Measurements from ENCODE around the gene TKT. TPM values are rescaled to one million over a fixed set of nuclear protein-coding genes. Genes with fewer than 3 reads are reported as not detected.

The TKT gene
- total RNA-seq, 2 experiments from 2014 or later, result 397 to 417 TPM

DNA sequence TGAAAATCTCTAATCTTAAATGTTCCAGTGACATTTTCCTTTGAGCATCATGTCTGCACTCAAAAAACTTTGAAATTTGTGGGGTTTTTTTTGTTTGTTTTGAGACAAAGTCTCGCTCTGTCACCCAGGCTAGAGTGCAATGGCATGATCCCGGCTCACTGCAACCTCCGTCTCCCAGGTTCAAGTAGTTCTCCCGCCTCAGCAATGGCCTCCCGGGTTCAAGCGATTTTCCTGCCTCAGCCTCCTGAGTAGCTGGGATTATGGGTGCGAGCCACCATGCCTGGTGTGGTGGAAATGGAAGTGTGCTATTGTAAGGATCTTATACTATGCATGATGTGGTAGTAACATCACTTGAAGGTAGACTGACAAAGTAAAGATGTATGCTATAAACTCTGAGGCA is 42.5 kb downstream of the TKT start:
- ATAC-seq, result no peak
- ChIA-PET POLR2A (no interaction called here), CTCF (no interaction called here)

DNA sequence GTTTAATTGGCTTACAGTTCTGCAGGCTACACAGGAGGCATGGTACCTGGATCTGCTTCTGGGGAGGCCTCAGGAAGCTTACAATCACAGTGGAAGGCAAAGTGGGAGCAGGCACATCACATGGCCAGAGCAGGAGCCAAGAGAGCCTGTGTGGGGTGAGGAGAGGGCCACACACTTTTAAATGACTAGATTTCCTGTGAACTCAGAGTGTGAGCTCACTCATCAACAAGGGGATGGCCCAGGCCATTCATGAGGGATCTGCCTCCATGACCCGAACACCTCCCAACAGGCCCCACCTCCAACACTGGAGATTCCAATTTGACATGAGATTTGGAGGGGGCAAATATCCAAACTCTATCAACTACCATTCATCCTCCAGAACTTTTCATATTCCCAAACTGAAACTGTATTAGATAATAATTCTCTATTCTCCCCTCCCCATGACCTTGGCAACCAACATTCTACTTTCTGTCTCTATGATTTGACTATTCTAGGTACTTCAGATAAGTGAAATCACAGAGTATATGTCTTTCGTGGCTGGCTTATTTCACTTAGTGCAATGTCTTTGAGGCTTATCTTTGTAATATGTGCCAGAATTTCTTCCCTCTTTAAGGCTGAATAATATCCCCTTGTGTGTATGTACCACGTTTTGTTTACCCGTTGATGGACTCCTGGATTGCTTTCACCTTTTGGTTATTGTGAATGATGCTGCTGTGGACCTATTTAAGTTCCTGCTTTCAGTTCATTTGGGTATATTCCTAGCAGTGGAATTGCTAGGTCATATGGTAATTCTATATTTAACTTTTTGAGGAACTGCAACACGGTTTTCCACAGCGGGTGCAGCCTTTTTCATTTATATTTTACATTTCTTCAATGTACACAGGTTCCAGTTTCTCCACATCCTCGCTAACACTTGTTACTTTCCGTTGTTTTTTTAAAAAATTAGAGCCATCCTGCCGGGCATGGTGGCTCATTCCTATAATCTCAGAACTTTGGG is 43.8 kb downstream of the TKT start:
- H3K4me3 Mint-ChIP-seq, result no peak overlapping the region
- H3K9me3 Mint-ChIP-seq, result peaks cover 11% of the 10 kb centered on the region
- H3K4me1 Mint-ChIP-seq (ENCODE audit: low read depth), result peaks cover 3% of the 10 kb centered on the region
- TF ChIP-seq, protein P1, sequence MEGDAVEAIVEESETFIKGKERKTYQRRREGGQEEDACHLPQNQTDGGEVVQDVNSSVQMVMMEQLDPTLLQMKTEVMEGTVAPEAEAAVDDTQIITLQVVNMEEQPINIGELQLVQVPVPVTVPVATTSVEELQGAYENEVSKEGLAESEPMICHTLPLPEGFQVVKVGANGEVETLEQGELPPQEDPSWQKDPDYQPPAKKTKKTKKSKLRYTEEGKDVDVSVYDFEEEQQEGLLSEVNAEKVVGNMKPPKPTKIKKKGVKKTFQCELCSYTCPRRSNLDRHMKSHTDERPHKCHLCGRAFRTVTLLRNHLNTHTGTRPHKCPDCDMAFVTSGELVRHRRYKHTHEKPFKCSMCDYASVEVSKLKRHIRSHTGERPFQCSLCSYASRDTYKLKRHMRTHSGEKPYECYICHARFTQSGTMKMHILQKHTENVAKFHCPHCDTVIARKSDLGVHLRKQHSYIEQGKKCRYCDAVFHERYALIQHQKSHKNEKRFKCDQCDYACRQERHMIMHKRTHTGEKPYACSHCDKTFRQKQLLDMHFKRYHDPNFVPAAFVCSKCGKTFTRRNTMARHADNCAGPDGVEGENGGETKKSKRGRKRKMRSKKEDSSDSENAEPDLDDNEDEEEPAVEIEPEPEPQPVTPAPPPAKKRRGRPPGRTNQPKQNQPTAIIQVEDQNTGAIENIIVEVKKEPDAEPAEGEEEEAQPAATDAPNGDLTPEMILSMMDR (IDR thresholded peaks at IDR 0.05), result no peak
- ATAC-seq (peak; percentile 64), DNase-seq (no peak)
- POLR2A ChIA-PET, result interaction anchor here (0.9 kb wide), 1 partner anchor 22 kb away, joined by 3 read pairs; no protein-coding TSS in a partner anchor
- intact Hi-C loops (cut with micrococcal nuclease), result no loop called here
- CTCF ChIA-PET, result interaction anchor here (1.5 kb wide), 1 partner anchor 98 kb away, joined by 4 read pairs; no protein-coding TSS in a partner anchor
- H3K27me3 Mint-ChIP-seq, result no peaks in the 10 kb centered on the region
- H3K36me3 Mint-ChIP-seq (ENCODE audit: low read depth), result no peaks in the 10 kb centered on the region
- H3K27ac Mint-ChIP-seq, result no peak overlapping the region

More for the DNA sequence above, 42.5 kb downstream of the TKT start:
- Mint-ChIP-seq H3K4me3 (no peak overlapping the region), H3K9me3 (peaks cover 3% of the 10 kb centered on the region), H3K27ac (no peak overlapping the region), H3K4me1 (ENCODE audit: low read depth) (peaks cover 3% of the 10 kb centered on the region), H3K27me3 (no peaks in the 10 kb centered on the region), H3K36me3 (ENCODE audit: low read depth) (no peaks in the 10 kb centered on the region)
- DNase-seq, result no peak
- TF ChIP-seq, protein P1 (IDR thresholded peaks at IDR 0.05), result no peak
- intact Hi-C loops (cut with micrococcal nuclease), result no loop called here

DNA sequence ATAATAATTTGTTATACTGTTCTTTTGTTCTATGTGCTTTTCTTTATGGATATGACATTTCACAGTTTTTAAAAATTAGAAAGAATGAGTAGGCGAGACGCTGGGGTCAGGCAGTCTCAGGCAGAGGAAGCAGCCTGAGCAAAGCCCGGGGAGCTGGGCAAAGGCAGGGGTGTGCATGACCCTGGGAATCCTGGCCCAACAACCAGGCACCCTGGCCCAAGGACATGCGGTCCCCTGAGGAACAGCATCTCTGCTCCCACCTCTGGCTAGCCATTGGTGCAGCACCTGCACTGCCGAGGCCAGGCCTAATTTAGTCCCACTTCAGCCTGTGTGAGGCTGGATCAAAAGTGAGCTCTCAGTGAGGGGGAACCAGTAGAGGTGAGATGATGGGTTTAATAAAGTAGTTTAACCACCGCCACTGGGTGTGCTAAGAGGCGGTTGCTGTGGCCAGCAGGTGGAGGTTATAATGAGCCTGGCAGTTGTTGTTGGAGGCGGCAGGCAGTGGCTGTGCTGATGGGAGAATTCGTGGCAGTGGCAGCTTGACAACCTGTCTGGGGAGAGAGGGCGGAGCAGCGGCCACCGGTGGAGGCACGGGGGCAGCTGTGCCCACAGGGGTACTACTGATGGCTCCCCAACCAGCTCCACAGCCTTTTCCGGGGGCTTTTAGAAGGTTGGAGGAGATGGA is 53.3 kb downstream of the TKT start:
- CTCF ChIA-PET, result interaction anchor here (9.7 kb wide), 1 partner anchor 70 kb away, joined by 178 read pairs; the partner anchor contains the start of gene RFT1
- Mint-ChIP-seq H3K9me3 (peaks cover 4% of the 10 kb centered on the region), H3K27ac (no peak overlapping the region), H3K4me3 (no peak overlapping the region), H3K4me1 (ENCODE audit: low read depth) (peaks cover 2% of the 10 kb centered on the region), H3K27me3 (peaks cover 1% of the 10 kb centered on the region), H3K36me3 (ENCODE audit: low read depth) (no peaks in the 10 kb centered on the region)
- intact Hi-C loops (cut with micrococcal nuclease), result no loop called here
- ATAC-seq, result no peak
- POLR2A ChIA-PET, result interaction anchor here (0.6 kb wide), 1 partner anchor 44 kb away, joined by 3 read pairs; no protein-coding TSS in a partner anchor
- TF ChIP-seq, protein P1 (IDR thresholded peaks at IDR 0.05), result no peak
- no peak for DNase-seq

DNA sequence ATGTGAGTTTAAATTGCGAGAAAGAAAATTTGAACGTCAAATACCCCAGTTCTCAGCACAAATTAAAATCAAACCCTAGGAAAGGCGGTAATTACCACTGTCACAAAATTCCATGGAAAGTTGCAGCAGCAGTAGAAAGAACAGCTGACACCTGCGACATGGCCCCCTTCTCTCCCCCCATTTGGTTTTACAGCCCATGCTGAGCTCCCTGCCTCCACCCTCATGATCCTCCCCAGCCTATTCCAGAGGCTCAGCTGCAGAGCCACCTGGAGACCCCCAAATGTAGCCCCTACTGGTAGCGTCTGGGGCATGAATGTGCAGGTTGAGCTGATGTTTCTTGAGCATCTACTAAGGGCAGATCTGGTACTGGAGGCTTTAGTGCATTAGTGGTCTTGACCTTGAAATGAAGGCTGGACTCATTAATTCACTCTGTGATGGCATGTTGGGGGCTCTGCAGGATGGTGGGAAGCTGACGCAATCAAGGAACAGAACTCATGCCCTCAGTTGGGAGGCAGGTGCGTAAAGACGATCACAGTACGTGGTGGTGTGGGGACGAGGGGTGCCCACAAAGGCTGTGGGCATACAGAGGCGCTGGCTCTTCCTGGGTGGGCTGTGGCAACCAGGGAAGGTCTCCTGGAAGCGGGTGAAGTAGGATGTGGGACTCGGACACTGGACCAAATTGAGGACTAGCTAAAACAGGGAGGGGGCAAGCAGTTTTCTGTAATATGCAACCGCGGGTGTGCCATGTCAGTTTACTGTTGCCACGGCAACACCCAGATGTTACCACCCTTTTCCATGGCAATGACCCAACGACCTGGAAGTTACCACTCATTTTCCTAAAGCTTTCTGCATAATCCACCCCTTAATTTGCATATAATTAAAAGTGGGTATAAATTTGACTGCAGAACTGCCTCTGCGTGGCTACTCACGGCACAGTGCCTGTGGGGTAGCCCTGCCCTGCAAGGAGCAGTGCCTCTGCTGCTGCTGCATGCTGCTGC is 55.0 kb downstream of the TKT start:
- CTCF ChIA-PET, result interaction anchor here (1.0 to 9.7 kb wide), 6 partner anchors 20 to 509 kb away, joined by 3 to 178 read pairs (median 5); partner anchors contain the start of gene RFT1
- intact Hi-C loops (cut with micrococcal nuclease), result no loop called here

More for the DNA sequence above, 55.0 kb downstream of the TKT start:
- TF ChIP-seq, protein P1 (IDR thresholded peaks at IDR 0.05), result no peak
- POLR2A ChIA-PET, result interaction anchor here (0.8 kb wide), 1 partner anchor 9 kb away, joined by 3 read pairs; no protein-coding TSS in a partner anchor
- Mint-ChIP-seq H3K9me3 (no peaks in the 10 kb centered on the region), H3K4me1 (ENCODE audit: low read depth) (peaks cover 2% of the 10 kb centered on the region), H3K27me3 (peaks cover 1% of the 10 kb centered on the region), H3K27ac (no peak overlapping the region), H3K36me3 (ENCODE audit: low read depth) (no peaks in the 10 kb centered on the region), H3K4me3 (no peak overlapping the region)
- ATAC-seq, result no peak
- no peak for DNase-seq
